Activated CD4-positive, CD25-positive, alpha-beta regulatory T cell treated with anti-CD3 and anti-CD28 coated beads, Interleukin-2, amount 50 U/mL, for 16 hours (primary cell): Measurements from ENCODE around the gene SELENOV.
A peak's percentile ranks its signal among the peaks of the same experiment; 100 is the strongest.
"Not testable (repeated sequence)": the region's sequence is repeated elsewhere in the genome, so short reads cannot be mapped to it uniquely, and the experiment has no call there.

Experiments
- DNase-seq: peaks from one replicate; pipeline ENCODE4 v3.0.0-alpha.2; 2020; ENCODE audit warnings: low read depth, low spot score

Gene SELENOV

GRCh38 chr19:39514840-39515550 lies at the start of gene SELENOV:
SELENOV (plus strand) TSS chr19:39515139; CDS start chr19:39515213, 74 bp downstream.
- DNase-seq = no peak

DNA sequence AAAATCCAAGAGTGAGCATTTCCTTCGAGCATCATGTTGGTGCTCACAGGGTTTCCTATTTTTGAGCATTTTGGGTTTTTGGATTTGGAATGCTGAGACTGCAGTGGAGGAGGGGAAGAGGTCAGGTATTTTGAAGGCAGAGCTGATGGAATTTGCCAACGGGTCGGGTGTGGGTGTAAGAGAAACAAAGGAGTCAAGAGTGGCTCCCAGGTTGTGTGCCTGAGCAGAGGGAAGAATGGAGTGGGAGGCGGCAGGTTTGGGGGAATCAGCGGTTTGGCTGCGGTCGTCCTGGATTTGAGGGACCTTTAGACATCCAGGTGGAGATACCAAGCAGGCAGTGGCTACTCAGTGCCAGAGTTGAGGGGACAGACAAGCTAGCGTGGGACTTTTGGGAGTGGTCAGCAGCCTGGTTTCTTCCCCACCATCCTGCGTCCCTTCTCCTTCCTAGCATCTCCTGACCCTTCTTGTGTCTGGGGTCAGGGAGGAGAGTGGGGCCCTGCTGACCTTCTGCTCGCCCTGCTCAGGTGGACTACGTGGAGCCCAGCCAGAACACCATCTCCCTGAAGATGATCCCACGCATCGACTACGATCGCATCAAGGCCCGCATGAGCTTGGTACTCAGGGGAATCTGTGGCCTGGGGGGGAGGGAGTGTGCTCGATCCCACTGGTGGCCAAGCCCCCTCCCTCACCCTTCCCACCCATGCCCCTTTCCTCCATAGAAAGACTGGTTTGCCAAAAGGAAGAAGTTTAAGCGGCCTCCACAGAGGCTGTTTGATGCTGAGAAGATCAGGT lies 48.8 kb upstream of the SELENOV start:
- no peak for DNase-seq

DNA sequence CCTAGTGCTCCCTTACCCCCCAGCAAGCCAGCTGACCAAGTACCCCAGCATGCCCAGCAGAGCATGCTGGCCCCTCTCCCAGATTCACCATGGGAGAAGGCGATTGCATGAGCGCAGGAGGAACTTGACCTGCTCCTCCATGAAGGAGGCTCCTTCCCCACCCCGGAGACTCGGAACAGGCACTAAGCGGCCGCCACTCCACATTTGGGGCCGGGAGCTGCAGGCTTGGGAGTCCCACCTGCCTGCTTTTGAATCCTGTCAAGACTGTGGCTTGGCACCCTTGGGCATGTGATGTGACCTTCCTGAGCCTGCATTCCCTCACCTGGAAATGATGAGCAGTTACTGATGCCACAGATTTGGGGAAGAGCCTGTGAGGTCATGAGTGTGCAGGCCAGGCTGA lies 47.0 kb upstream of the SELENOV start:
- no peak for DNase-seq

- DNase-seq = no peak
Observed at GRCh38 chr19:39469036-39469435, 45.9 kb upstream of the SELENOV start.

GRCh38 chr19:39469567-39469966 lies 45.4 kb upstream of the SELENOV start:
- no peak for DNase-seq

- no peak for DNase-seq
Observed at GRCh38 chr19:39470724-39471339, 44.1 kb upstream of the SELENOV start.

- no peak for DNase-seq
Observed at GRCh38 chr19:39471756-39472536, 43.0 kb upstream of the SELENOV start.

- no peak for DNase-seq
Observed at GRCh38 chr19:39472746-39473442, 42.0 kb upstream of the SELENOV start.

DNA sequence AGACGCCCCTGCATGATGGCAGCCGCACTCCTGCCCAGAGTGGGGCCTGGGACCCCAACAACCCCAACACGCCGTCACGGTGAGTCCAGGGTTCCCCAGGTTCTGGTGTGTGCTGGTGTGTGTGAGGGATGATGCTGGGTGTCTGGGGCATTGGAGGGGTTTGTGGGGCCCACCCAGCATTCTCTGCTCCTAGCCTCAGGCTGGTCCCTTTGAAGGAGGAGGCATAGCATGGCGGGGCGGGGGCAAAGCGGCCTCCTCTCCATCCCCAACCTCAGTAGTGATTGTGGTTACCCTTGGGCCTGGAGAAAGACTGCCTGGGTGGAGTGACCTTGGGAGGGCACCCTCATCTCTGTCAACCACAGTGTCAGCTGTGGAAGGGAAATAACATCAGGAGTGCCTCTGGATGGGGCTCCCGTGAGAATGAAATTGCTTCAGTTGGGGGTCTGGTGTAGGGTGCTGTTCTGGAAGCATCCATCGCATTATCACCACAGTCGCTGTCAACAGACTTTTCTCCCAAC lies 41.4 kb upstream of the SELENOV start:
- DNase-seq = no peak

DNA sequence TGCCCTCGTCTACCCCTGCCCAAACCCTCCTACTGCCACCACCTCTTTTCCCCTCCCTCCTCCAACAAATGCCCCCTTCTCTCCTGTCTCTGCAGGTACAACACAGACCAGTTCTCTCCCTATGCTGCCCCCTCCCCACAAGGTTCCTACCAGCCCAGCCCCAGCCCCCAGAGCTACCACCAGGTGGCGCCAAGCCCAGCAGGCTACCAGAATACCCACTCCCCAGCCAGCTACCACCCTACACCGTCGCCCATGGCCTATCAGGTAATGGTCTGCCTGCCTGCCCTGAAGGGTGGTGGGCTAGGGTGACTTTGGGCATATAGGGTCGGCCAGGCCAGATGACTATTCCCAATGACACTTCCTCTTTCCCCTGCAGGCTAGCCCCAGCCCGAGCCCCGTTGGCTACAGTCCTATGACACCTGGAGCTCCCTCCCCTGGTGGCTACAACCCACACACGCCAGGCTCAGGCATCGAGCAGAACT lies 40.8 kb upstream of the SELENOV start:
- peak; percentile 48 for DNase-seq

- no peak for DNase-seq
Observed at GRCh38 chr19:39475748-39476147, 39.2 kb upstream of the SELENOV start.

- DNase-seq = not testable (repeated sequence)
Observed at GRCh38 chr19:39479319-39479801, 35.6 kb upstream of the SELENOV start.

- DNase-seq = no peak
Observed at GRCh38 chr19:39479916-39480315, 35.0 kb upstream of the SELENOV start.

GRCh38 chr19:39480337-39481228 lies 34.4 kb upstream of the SELENOV start, which contains the start of gene TIMM50:
TIMM50 (plus strand) TSS chr19:39480838; CDS start chr19:39480854, 16 bp downstream.
- peak; percentile 94 for DNase-seq

DNA sequence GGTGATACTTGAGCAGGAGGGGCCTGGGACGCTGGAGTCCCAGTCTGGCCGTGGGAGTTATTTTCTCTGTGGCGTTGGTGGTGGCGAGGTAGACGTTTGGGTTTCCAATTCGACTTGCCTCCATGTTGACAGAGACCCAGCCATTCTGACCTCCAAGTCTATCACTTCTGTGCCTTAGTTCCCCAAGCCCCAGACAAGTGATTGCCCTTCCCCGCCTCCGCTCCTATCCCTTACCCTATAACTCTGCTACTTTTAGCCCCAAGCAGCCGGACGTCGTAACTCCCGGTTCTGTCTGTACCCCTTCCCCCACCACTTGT lies 33.8 kb upstream of the SELENOV start:
- DNase-seq = no peak

GRCh38 chr19:39481676-39482075 lies 33.3 kb upstream of the SELENOV start:
- no peak for DNase-seq

- DNase-seq = no peak
Observed at GRCh38 chr19:39483141-39483540, 31.8 kb upstream of the SELENOV start.

GRCh38 chr19:39489756-39490155 lies 25.2 kb upstream of the SELENOV start:
- no peak for DNase-seq

GRCh38 chr19:39492225-39492624 lies 22.7 kb upstream of the SELENOV start:
- no peak for DNase-seq

- DNase-seq = no peak
Observed at GRCh38 chr19:39492788-39493187, 22.2 kb upstream of the SELENOV start.
